ENCODE results near the gene AHCY. TPM values are rescaled to one million over a fixed set of nuclear protein-coding genes. Genes with fewer than 3 reads are reported as not detected.
"Not testable (repeated sequence)": the region's sequence is repeated elsewhere in the genome, so short reads cannot be mapped to it uniquely, and the experiment has no call there.

Gene AHCY
- total RNA-seq, 4 donors from 2014 or later: 99.0 to 146 (median 137) TPM

DNA sequence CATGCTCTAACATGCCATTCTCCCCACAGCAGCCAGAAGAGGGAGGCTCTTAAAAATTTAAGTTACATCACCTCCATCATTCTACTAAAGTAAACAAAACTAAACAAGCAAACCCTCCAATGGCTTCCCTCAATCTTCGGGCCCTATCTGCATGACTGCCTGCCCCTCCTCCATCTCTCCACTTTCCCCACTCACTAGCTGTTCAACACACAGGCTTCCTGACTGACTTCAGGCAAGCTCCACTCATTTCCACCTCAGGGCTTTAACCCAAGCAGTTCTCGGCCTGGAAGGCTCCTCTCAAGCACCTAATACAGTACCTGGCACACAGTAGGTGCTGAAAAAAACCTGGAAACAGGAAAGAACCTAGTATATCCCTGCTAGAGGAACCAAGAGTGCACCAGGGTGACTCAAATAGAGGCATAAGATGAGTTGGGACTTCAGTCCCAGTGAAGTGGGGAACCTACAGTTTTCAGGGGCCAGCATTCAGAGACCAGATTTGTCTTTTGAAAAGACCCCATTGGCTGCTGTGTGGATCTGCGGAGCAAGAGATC is 2.8 kb downstream of the AHCY start:
- Histone ChIP-seq H3K27me3 (no peaks in the 10 kb centered on the region), H3K4me1 (peaks cover 17 to 55% (median 17%) of the 10 kb centered on the region in 3 donors), H3K4me3 (no peak overlapping the region), H3K27ac (peak overlapping the region in 2 of 4 donors; percentile 2 to 97), H3K9me3 (no peaks in the 10 kb centered on the region), H3K36me3 (peaks cover 0 to 2% (median 1%) of the 10 kb centered on the region in 3 donors)
- no peak for DNase-seq
- 47 to 66% methylated on average over 3 of the region's 3 CpGs for WGBS, 2 donors
- no peak for TF ChIP-seq CTCF (IDR thresholded peaks at IDR 0.05)
- TF ChIP-seq POLR2A (IDR thresholded peaks at IDR 0.05): no peak
- intact Hi-C loops (cut with DNase I): no loop called here

GRCh38 chr20:34299556-34300255 is 3.4 kb downstream of the AHCY start:
- Histone ChIP-seq H3K27ac (no peak overlapping the region), H3K36me3 (peaks cover 0 to 8% (median 8%) of the 10 kb centered on the region in 3 donors), H3K9me3 (no peaks in the 10 kb centered on the region), H3K4me3 (no peak overlapping the region), H3K4me1 (peaks cover 15 to 52% (median 17%) of the 10 kb centered on the region in 3 donors), H3K27me3 (no peaks in the 10 kb centered on the region)
- 75% methylated on average over 9 to 10 of the region's 11 CpGs for WGBS, 2 donors
- intact Hi-C loops (cut with DNase I): no loop called here
- TF ChIP-seq CTCF (IDR thresholded peaks at IDR 0.05) (no peak), POLR2A (IDR thresholded peaks at IDR 0.05) (no peak)
- DNase-seq: no peak

GRCh38 chr20:34298294-34298784 is 4.8 kb downstream of the AHCY start:
- intact Hi-C loops (cut with DNase I); H3K4me3 ChIP-seq; H3K27ac ChIP-seq; H3K9me3 ChIP-seq; H3K27me3 ChIP-seq; DNase-seq: not testable (repeated sequence)
- H3K4me1 ChIP-seq: peaks cover 15 to 46% (median 17%) of the 10 kb centered on the region in 3 donors
- peak in 5 of 6 experiments; percentile 19 to 41 (median 26) for TF ChIP-seq CTCF (IDR thresholded peaks at IDR 0.05)
- WGBS, 2 donors: 100% methylated on average over 1 of the region's 15 CpGs
- peaks cover 0 to 22% (median 18%) of the 10 kb centered on the region in 3 donors for H3K36me3 ChIP-seq

GRCh38 chr20:34296468-34296867 is 6.7 kb downstream of the AHCY start:
- WGBS, 2 donors: 73 to 79% methylated on average over 3 of the region's 3 CpGs
- peaks cover 12 to 41% (median 23%) of the 10 kb centered on the region in 3 donors for H3K36me3 ChIP-seq
- intact Hi-C loops (cut with DNase I): no loop called here
- H3K27ac ChIP-seq: no peak overlapping the region
- no peak overlapping the region for H3K4me3 ChIP-seq
- DNase-seq: no peak
- no peaks in the 10 kb centered on the region for H3K27me3 ChIP-seq
- peaks cover 7 to 34% (median 8%) of the 10 kb centered on the region in 3 donors for H3K4me1 ChIP-seq
- no peak for TF ChIP-seq CTCF (IDR thresholded peaks at IDR 0.05)
- TF ChIP-seq POLR2A (IDR thresholded peaks at IDR 0.05): no peak
- no peaks in the 10 kb centered on the region for H3K9me3 ChIP-seq

DNA sequence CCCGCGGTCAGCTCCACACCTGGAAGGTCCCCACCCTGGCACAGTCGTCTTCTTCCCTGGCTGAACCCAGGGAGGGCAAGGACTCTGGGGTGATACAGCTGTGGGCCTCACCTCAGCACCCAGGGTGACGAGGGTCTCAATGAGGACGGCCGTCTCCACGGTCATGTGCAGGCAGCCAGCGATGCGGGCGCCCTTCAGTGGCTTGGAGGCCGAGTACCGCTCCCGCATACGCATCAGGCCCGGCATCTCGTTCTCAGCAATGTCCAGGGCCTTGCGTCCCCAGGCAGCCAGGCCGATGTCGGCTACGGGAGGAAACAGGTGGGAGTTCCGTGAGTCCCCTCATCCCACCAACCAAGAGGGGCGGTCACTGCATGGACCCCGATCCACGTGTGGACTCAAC is 7.9 kb downstream of the AHCY start:
- TF ChIP-seq POLR2A (IDR thresholded peaks at IDR 0.05) (no peak), CTCF (IDR thresholded peaks at IDR 0.05) (no peak)
- WGBS, 2 donors: 96% methylated on average over 11 to 14 of the region's 24 CpGs
- peaks cover 21 to 53% (median 34%) of the 10 kb centered on the region in 3 donors for H3K36me3 ChIP-seq
- no peak for DNase-seq
- peaks cover 0 to 22% (median 0%) of the 10 kb centered on the region in 3 donors for H3K4me1 ChIP-seq
- H3K27ac ChIP-seq: no peak overlapping the region
- no peaks in the 10 kb centered on the region for H3K9me3 ChIP-seq
- intact Hi-C loops (cut with DNase I): no loop called here
- H3K4me3 ChIP-seq: no peak overlapping the region
- H3K27me3 ChIP-seq: no peaks in the 10 kb centered on the region
